HG02571 (cell line): Measurements from ENCODE around the gene PTPRM.

ENCODE experiments used
- ATAC-seq: cut with Tn5 transposase; IDR thresholded peaks from one replicate; pipeline ENCODE4 v1.9.1; 2021; ENCODE audit warnings: mild to moderate bottlenecking, moderate library complexity; ENCODE audit not compliant: unreplicated experiment

PTPRM gene

DNA sequence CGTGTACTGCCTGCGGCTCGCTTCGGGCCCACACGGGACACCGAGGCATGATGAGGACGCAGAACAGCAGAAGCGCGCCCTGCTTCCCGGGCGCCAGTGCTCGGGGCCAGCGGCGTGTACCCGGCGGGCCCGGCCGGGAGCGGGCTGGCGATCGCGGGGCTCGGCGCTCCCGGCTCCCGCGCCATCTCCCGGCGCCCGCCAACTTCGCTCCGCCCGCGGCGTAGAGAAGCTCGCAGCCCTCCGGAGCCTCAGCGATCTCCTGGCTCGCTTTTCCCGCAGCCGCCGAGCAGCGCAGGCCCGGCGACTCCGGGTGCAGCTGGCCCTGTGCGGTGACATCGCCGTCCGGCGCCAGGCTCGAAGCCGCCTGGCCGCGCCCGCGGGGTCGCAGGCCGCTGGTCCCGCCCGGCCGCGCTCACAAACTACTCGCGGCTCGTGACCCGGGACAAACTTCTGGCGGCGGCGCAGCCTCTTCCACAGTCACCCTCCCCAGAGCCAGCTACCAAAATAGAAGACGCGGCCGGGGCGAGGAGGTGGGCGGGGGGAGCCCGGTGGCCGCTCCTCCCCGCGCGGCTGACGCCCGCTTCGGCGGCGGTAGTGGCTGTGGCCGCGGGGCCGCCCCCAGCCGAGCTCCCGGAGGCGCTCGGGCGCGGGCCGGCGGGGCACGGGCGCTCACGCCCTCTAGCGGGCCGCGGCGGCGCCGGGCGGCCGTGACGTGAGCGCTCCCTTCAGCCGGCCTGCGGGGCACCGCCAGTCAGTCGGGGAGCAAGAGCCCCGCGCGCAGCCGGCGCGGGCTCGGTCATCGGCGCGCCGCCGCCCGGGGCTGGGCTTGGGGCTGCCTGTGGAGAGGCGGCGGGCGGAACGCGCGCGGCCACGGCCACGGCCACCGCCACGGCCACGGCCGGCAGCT lies at the start of gene PTPRM:
Gene PTPRM (plus strand): TSS at position 750 of the 907 bp plus-strand sequence. CDS start 503 bp downstream, outside the sequence.
- ATAC-seq, result peak; percentile 92

DNA sequence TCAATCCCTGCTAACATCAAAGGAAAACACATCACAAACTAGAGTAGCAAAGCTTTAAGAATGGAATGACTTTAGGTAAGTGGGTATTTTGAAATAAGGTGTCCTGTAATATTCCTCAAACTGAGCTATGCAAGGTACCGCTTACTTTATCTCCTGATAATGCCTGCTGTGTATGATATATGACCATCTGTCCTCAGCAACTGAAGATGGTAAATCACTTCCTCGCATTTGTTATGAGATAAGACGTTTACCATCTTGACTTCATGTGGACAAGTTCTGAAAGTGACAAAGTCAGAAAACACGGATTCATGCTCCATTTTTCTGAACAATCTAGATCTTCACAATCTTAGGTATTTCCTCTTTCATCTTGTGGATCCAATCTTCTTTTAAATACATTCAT lies 49.3 kb upstream of the PTPRM start:
- no peak for ATAC-seq

DNA sequence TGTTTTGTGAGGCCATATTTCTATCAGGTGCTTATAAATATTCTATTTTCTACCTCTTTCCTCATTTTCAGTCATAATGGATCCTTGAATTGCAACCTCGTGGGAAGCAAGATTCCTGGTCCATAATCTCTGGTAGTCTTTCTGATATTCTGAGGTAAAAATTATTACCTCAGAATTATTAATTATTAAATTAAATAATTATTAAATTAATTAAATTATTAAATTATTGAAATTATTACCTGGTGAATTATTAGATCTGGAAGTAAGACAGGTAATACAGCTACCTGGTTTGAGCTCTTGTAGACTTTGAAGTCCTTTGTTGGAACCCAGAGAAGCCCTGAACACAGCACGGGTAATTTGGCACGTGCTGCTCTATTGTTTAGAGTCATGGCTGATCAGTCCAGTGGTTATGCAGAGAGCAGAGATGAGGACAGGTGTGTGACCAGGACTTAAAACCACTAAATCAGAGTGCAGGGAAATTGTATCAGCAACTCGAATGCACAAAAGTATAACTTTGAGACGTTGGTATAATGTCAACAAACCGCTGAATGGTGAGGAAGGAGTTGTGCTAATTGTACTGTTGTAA lies 46.8 kb upstream of the PTPRM start:
- ATAC-seq, result no peak

DNA sequence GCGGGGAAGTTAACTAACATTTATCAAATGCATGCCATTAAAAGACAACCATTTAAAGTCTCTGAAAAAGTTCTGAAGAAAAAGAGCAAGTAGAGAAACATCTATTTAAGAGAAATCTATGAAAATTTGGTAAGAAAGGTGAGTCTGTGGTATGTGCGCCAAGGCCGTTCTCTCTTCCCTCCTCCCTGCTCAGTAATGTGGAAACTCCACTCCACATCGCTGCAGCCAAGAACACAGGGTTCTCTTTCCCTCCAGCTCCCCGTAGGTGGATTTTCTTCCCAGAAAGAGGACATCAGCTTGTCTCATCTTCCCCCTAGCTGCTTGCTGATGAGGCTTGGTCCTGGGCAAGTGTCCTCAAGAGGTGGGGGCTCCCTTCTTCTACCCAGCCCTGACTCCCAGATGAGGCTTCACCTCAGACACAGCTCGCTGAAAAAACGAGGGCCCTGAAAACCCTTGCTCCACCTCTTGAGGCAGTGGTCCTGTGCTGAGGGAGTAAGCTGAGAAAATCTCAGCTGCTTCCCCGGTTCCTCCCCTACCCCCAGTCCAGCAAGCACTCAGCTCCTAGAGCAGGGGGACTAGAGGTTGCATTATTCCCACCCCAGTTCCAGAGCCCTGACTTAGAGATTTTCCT lies 45.8 kb upstream of the PTPRM start:
- no peak for ATAC-seq

DNA sequence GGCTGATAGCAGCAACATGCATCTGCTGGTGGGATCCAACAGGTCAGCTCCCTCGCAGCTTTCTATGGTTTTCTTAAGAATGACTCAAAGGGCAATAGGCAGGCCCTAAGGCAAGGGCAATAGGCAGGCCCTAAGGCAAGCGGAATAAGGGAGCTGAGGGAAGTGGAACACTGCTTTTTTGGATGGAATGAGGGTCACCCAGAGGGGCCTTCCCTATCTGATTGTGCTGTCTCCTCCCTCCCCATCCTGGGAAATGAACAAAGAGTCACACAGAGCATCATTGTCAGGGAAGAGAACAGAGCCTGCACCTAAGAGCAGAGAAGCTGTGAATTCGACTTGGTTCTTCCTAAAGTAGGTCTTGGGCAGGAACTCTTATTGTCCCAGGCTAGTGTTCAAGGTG lies 43.3 kb upstream of the PTPRM start:
- no peak for ATAC-seq

DNA sequence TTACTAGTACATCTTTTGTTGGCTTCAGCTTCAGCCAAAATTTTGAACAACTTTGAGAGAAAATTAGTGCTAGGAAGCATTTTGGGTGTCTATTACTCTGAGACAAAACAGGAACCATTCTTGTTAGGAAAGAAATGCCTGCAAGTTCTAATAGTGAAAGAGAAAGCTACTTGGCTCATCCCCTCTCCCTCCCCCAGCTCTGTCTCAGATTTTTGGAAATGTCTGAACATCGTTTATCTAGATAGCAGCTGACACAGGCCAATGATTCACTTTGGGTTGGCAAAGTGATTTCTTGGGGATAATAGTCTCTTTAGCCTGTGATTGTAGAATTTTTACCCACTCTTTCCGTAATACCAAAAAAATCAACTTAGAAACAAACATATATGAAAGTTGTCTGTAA lies 42.3 kb upstream of the PTPRM start:
- ATAC-seq, result no peak

DNA sequence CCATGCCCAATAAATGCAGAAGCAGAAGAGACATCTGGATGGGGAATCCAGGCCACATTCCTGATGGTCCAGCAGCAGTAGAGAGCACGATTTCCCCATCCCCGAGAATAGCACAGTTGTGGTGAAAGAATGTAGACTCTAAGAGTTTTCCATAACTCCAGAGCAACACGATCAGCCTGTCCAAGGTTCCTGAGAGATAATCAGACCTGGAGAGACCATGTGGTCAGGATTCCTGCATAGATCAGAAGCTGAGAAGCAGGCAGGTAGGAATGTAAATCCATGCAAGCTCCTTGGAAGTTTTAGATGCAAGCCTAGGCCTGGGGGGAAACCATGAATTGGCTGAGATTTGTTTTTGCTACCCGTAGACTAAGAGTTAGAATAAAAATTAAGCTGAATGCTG lies 34.2 kb upstream of the PTPRM start:
- ATAC-seq, result no peak

DNA sequence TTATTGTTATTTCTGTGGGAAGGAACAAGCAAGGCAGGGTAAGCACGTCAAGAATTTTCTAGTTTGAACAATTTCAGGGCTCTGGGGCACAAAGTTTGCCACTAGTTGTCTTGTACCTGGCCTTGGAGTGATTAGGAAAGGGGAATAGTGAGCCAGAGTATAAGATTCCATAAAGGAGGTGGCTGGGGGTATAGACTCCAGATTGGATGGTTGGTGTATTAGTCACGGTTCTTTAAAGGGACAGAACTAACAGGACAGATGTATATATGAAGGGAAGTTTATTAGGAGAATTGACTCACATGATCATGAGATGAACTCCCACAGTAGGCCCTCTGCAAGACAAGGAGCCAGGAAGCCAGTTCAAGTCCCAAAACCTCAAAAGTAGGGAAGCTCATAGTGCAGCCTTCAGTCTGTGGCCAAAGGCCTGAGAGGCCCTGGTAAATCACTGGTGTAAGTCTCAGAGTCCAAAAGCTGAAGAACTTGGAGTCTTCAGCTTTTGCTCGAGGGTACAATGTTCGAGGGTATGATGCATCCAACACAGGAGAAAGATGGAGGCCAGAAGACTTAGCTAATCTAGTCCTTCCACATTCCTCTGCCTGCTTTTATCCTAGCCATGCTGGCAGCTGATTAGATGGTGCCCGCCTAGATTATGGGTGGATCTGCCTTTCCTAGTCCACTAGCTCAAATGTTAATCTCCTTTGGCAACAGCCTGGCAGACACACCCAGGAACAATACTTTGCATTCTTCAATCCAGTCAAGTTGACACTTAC lies 31.5 kb upstream of the PTPRM start:
- no peak for ATAC-seq

DNA sequence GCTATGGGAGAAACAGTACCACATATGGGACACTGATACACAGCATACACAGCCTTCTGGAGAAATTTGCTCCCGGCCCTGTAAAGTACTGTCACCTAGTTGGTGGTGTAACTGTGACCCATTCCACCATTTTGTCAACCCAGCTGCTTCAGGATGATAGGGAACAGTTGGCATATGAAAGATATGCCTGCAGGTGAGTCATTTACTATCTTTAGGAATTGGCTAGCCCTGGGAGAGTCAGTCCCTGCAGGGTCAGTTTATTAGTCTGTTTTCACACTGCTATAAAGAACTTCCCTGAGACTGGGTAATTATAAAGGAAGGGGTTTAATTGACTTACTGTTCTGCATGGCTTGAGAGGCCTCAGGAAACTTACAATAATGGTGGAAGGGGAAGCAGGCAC lies 30.0 kb upstream of the PTPRM start:
- no peak for ATAC-seq

DNA sequence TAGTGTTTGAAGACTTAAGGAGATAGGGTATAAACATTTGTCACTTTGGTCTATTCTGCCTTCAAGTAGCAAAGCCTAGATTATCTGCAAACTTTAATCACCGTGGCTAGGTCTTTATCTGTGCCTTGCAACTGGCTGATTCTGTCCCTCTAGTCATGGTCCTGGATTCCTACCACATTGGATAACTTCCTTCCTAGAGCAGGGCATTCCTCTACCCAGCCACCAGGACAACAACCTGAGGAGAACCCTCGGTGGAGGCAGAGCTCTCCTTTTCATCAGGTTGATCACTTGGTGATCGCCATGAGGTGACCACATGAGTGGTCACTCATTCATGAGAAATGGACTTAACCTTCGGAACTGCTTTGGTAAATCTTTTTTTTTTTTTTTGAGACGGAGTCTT lies 25.3 kb upstream of the PTPRM start:
- no peak for ATAC-seq

DNA sequence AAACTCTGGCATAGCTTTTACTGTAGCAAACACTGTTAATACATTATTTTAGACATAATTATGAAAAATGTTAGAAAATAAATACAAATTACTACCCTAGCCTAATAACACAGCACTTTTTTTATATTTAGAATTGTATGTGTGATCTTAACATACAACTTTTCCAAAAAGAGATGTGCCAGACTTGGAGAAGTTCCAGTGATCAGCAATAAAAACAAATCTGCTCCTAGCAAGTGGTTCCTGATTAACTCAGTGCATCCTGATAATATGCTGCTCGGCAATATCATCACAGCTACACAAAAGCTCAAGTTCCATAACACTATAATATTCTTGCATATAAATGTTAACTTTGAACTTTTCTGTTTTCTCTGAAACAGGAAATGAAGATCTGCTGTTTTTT lies 22.4 kb upstream of the PTPRM start:
- ATAC-seq, result no peak

DNA sequence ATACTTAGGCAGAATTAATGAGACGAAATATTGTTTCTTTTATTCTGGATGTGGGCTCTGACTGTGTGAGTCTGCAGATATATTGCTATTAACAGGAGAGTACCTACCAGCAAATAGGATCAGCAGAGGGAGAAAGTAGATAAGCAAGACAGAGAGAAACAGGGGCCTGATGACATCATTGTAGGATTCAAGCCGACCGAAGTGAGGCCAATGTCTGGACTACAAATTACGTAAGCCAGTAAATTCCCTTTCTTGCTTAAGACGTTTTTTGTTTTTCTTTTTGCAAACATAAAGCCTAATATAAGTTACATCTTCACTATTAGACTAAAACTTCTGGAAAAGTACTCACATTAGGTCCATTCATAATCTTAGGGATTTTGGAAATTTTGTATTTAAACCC lies 21.4 kb upstream of the PTPRM start:
- no peak for ATAC-seq

DNA sequence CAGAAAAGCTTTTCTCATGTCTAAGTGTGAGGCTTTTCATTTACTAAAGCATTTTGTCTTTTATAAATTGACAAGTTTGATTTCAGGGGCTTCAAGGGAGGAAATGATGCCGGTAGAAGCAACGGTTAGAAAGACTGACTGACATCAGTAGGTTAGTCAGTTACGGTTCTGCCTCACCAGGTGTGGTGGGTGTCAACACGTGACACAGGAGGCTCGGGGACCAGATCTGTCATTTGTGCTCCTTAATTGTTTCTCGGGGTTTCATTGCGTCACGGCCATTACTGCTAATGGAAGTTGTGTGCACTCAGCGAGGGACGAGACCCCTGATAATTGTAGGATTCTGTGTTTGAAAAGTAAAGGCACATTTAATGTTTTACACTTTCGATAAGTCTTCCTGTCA lies 18.9 kb upstream of the PTPRM start:
- ATAC-seq, result no peak

DNA sequence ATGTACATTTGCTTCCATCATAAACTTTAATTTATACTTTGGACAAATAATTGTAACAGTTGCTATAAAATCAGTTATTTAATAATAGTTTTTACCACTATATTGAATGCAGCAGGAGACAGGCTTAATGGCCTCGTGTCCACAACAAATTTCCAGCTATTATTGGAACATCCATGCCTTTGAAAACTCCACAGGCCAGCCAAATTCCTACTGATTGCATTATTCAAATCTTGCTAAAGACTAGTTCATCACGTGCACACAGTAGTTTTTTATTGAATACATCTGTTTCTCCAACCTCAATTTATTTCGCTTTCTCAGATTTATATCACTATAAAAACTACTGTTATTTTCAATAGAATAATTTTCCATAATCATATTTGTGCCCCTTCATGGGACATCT lies 18.4 kb upstream of the PTPRM start:
- ATAC-seq, result no peak

DNA sequence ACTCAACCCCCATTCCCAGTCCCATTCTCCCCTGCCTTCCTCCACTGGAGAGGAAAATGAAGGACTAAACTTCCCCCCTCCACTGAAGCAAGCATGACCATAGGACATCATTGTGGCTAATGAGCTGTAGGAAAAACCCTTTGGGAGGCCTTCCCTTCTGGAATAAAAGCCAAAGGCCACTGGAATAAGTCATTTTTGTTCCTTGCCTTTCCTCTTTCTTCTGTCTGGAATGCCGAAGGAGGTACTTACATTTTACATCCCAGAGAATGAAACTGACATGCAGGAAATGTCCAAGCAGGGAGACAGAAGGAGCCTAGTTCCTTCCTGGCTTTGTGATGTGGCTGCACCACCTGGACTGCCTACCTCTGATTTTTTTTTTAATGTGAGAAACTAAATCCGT lies 9.1 kb upstream of the PTPRM start:
- no peak for ATAC-seq

DNA sequence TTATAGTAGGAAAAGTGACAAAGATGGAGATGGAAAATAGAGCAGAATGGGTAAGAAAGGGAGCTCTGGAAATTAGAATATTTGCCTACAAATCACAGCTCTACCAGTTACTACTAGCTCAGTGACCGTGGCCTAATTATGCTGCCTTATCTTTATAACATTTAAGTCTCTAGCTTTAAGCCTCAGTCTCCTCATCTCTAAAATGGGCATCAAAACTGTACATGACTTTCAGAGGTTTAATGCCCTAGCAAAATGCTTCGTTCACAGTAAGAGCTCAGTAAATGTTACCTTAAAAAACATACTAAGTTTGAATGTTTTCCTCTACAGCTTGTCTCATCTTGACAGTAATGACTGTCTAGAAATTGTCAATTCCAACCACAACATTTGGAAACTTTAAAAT lies 8.3 kb upstream of the PTPRM start:
- no peak for ATAC-seq

DNA sequence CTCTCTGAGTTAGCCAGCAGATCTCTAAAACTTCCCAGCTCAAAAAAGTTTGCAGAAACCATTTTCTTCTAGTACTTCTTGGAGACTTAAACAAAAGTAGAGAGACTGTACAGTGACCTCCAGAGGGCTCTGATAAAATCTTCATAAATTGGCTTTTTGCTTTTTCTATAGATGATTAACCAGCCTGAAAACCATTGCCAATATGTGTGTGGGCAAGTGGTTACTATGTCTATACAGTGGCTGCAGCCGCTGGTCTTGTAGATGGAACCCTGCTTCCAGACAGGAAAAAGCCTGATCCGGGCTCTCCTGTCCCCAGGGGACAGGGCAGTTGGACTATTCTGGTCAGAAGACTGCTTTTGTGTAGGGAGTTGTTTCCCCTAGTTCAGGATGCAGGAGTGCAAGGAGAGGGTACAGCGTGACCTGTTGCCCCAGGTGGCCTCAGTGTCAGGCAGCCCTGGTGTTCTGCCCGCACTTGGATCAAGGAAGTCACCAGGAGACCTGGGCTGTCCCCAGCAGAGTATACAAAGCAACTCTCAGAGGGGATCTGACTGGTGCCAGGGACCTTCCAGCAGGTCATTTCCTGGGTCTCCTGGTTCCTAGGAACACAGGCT lies 7.3 kb upstream of the PTPRM start:
- ATAC-seq, result no peak

DNA sequence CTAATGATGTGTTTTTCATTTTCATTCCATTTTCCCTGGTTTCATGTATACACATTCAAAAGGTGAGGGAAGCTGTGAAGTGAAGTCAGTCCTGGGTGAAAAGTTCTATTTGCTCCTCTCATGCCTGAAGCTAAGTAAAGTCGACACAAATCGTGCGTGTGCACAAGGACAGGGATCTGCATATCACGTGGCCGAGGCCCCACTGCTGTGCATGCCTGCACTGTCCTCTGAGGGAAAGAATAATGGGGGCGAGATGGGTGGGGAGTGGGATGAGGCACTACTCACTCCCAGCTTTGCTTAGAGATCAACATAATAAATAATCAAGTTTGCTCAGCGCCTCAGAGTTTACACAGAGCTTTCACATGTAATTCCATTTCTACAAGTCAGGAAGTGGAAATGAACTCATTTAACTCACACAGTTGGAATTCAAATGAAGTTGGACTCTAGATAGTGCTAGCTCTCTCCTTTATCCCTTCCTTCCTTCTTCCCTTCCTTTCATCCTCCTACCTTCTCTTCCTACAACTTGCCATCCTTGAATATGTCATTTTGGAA lies 5.1 kb upstream of the PTPRM start:
- no peak for ATAC-seq

DNA sequence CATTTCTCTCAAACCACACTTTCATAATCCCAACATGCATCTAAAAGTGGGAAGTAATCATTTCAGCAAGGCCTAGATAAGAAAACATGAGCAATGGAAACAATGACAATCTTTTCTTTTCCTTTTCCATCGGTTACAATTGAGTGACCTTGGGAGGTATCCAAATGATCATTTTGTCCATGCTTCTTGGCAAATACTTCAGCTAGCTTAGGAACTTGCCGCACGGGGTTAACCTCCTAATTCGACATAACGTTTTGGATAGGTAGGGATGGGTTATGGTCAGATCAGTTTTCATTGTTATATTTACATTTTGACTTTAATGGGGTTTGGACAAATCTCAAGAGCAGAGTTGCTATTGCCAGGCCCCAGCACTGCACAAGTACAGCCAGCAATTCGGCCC lies 4.6 kb upstream of the PTPRM start:
- no peak for ATAC-seq

DNA sequence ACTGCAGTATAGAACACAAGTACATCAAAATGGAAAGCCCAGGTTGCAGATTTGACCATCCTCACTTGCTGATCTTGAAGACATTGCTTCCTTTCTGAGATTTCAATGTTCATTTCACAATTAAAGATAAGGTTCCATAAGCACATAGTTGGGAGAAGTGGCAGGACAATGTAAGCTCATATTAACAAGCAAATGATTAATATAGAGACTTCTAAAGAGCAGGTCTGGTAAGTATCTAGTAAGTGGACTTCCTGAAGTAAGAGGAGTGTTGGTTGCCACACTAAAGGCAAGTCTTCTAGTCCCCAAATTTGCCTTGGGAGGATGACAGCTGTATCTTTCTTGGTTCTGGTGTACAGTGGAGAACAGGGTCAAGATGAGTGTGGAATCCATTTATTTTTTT lies 1.4 kb upstream of the PTPRM start:
- ATAC-seq, result no peak

DNA sequence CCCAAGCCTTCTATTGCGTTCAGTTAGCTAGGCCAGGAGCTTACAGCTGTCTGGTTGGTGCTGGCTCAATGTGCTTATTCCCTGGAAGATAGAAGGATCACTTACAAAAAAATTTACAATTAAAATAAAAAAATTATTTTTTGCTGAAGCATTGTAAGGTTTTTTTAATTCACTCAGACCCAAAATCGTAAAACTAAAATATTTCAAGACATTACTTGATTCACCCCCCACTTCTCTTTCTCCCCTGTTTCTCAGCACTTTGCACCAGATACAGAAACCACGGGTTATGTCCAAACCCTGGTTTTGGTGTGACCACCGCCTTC lies 911 bp upstream of the PTPRM start:
- no peak for ATAC-seq
